ENCODE data around the gene DHRSX.

DHRSX gene

DNA sequence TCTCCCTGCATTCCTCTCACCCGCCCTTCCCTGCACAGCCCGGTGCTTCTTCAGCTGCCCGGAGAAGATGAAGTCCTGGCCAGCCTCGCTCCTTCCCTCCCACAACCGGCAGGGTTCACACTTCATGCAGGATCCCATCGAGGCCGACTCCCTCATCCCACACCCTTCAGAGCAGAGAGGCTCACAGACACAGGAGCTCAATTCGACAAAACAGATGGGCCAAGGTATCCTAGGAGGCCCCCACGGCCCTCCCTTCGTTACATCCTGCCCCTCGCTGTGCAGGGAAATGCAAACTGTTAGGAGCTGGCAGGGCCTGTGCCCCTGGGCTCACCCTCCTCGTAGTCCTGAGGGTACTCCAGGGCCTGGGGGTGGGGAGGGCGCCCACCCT, 238.1 kb downstream of the DHRSX start:
- Histone ChIP-seq H3K36me3 (replicated peaks) (no peaks in the 10 kb centered on the region), H3K27me3 (replicated peaks) (no peaks in the 10 kb centered on the region), H3K4me3 (ENCODE audit: low read depth, low read length) (no peak overlapping the region), H3K27ac (no peak overlapping the region)
- DNase-seq, result no peak
- in situ Hi-C loops (cut with HindIII; ENCODE audit: low pct_ligation_motif_present, low sequenced_read_pairs), result no loop called here
- TF ChIP-seq, protein P1, sequence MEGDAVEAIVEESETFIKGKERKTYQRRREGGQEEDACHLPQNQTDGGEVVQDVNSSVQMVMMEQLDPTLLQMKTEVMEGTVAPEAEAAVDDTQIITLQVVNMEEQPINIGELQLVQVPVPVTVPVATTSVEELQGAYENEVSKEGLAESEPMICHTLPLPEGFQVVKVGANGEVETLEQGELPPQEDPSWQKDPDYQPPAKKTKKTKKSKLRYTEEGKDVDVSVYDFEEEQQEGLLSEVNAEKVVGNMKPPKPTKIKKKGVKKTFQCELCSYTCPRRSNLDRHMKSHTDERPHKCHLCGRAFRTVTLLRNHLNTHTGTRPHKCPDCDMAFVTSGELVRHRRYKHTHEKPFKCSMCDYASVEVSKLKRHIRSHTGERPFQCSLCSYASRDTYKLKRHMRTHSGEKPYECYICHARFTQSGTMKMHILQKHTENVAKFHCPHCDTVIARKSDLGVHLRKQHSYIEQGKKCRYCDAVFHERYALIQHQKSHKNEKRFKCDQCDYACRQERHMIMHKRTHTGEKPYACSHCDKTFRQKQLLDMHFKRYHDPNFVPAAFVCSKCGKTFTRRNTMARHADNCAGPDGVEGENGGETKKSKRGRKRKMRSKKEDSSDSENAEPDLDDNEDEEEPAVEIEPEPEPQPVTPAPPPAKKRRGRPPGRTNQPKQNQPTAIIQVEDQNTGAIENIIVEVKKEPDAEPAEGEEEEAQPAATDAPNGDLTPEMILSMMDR (IDR thresholded peaks at IDR 0.05; ENCODE audit: low read depth, low read length, missing control alignments), result no peak

DNA sequence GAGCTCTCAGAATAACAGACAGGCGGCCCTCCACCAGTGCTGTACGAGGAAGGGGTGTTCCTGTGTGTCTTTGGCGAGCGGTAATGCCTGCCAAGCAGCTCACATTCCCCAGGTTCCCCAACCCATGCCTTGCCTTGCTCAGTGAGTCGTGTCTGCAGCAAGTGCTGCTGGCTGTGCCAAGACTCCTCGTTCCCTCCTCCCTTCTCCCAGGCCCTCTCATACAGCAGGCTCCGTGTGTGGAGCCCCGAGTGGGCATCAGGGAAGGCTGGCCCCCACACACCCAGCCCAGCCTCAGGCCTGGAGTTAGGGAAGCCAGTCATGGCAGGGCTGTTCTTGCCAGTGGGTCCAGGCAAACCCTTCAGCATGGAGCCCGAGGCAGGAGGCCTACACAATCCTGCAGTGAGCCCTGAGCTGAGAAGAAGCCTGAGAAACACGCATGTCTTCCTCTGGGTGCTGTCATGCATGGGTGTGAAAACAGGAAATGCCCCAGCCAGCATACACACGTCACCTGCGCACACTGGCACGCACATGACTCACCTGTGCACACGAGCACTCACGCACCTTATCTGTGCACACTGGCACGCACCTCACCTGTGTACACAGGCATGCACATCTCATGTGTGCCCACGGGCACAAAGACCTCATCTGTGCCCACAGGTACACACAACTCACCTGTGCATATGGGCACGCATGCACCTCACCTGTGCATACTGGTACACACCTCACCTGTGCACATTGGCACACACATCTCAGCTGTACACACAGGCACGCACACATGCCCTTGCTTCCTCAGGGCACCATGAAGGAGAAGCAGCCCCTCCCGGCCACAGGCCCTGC, 238.7 kb downstream of the DHRSX start:
- in situ Hi-C loops (cut with HindIII; ENCODE audit: low pct_ligation_motif_present, low sequenced_read_pairs), result no loop called here
- no peak for DNase-seq
- H3K27ac ChIP-seq, result no peak overlapping the region
- TF ChIP-seq, protein P1 (IDR thresholded peaks at IDR 0.05; ENCODE audit: low read depth, low read length, missing control alignments), result no peak
- H3K4me3 ChIP-seq (ENCODE audit: low read depth, low read length), result no peak overlapping the region
- no peaks in the 10 kb centered on the region for H3K27me3 ChIP-seq (replicated peaks)
- no peaks in the 10 kb centered on the region for H3K36me3 ChIP-seq (replicated peaks)

DNA sequence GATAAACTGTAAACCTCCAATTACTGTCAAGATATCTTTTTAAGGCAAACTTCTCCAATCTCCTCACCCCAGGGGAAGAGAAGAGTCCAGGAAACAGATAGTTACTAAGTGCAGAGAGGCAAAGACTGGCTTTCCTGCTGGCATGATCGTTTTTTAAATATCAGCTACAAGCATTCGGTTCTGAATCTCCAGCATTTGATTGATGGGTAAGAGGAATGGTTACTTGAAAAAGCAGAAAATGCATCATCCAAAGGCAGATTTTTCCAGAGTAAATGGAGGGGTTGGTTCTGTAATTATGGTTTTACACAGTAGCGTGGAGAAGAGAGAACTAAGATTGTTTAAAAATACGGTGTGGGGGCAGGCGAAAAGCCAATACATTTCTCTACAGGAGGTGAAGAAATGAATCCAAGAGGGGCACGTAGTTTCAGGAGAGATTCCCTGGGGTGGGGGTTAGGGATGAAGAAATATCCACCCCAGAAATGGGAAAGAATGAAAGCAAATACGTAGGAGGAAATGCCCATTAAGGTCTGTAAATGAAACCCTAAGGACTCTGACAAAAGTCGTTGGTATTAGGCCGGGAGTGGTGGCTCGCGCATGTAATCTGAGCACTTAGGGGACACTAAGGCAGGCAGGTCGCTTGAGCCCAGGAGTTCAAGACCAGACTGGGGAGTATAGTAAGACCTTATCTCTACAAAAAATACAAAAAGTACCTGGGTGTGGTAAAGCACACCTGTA, 248.3 kb downstream of the DHRSX start:
- in situ Hi-C loops (cut with HindIII; ENCODE audit: low pct_ligation_motif_present, low sequenced_read_pairs), result no loop called here
- DNase-seq, result no peak
- Histone ChIP-seq H3K4me3 (ENCODE audit: low read depth, low read length) (no peak overlapping the region), H3K27me3 (replicated peaks) (no peaks in the 10 kb centered on the region), H3K36me3 (replicated peaks) (no peaks in the 10 kb centered on the region), H3K27ac (no peak overlapping the region)
- TF ChIP-seq, protein P1 (IDR thresholded peaks at IDR 0.05; ENCODE audit: low read depth, low read length, missing control alignments), result no peak

DNA sequence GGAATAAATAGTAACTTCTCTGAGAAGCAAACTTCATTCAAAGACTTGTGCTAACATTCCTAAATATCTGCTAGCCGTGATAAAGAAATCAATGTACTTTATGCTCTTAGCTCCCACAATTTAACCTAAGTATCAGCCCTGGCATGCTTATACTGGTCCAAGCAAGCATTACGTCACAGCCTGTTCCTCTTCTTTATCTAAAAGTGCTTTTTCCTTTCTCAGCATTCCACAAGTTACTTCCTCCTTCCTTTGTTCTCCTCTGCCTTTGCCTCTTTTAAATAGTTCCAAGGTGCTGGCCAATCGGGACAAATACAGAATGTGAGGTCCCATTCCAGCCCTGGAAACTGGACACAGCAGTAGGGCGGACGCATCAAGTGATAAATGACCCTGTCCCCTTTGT, 249.6 kb downstream of the DHRSX start:
- DNase-seq, result no peak
- Histone ChIP-seq H3K36me3 (replicated peaks) (no peaks in the 10 kb centered on the region), H3K27me3 (replicated peaks) (no peaks in the 10 kb centered on the region), H3K27ac (no peak overlapping the region), H3K4me3 (ENCODE audit: low read depth, low read length) (no peak overlapping the region)
- in situ Hi-C loops (cut with HindIII; ENCODE audit: low pct_ligation_motif_present, low sequenced_read_pairs), result no loop called here
- TF ChIP-seq, protein P1 (IDR thresholded peaks at IDR 0.05; ENCODE audit: low read depth, low read length, missing control alignments), result no peak

DNA sequence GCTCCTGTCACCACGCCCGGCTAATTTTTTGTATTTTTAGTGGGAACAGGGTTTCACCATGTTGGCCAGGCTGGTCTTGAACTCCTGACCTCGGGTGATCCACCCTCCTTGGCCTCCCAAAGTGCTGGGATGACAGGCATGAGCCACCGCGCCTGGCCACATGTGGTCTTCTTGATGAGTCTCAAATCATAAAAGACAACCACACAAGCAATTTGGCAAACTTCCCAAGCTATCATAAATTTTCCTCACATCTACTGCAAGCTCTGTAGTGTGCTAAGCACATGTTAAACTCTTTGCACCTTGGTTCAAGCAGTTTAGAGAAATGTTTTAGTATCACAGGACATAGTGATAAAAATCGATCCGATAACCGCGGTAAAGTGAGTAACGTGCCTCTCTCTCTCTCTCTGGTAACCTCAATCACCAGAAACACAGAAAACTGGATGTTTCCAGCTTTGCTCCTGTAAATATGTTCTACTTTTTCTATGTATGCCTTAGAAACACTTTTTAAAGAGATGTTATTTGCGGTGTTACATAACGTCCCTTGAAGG, 256.8 kb downstream of the DHRSX start:
- Histone ChIP-seq H3K4me3 (ENCODE audit: low read depth, low read length) (no peak overlapping the region), H3K27ac (no peak overlapping the region), H3K36me3 (replicated peaks) (no peaks in the 10 kb centered on the region), H3K27me3 (replicated peaks) (no peaks in the 10 kb centered on the region)
- TF ChIP-seq, protein P1 (IDR thresholded peaks at IDR 0.05; ENCODE audit: low read depth, low read length, missing control alignments), result no peak
- DNase-seq, result no peak
- in situ Hi-C loops (cut with HindIII; ENCODE audit: low pct_ligation_motif_present, low sequenced_read_pairs), result no loop called here

Data from brain microvascular endothelial cell (primary cell).